Measurements from ENCODE around the gene ZNF124. TPM values are rescaled to one million over a fixed set of nuclear protein-coding genes. Genes with fewer than 3 reads are reported as not detected.
"Not testable (repeated sequence)": the region's sequence is repeated elsewhere in the genome, so short reads cannot be mapped to it uniquely, and the experiment has no call there.

Gene ZNF124
- 3.9 and 4.9 TPM in 2 replicates for polyA plus RNA-seq (2011; rRNA removed)
- polyA minus RNA-seq (2011; rRNA and poly(A)+ RNA removed), result 21.1 and 41.1 TPM in 2 replicates

DNA sequence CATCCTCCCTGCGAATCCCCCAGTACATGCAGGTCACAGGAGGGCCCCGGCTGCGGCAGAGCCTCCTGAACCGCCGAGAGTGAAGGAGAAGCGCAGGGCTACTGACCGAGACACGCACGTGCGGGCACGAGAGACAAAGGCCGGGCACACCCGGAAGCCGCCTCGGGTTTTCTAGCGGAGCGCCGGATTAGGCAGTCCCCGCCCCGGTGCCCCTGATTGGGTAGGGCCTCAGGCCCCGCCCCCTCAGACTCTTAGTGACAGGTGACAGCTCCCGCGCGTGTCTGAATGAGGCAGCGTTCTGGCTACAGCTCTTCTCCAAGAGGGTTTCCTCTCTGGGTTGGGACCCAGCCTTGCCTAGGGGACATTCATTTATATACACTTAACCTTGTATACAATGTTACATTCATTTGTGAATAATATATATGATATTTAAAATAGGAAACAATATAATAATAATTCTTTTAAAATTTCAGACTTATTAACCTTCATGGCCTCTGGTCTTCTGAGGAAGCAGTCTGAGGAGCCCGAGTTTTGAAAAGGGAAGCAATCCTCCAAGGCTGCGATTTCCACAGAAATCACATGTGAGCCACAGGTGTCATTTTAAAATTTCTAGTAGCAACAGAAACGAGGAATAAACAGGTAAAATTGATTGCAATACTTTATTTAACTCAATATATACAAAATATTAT, at the start of gene ZNF124:
Gene ZNF124 (minus strand): TSS at position 146 of the 689 bp plus-strand sequence. CDS start 143 bp downstream, at position 3.
- POLR2A ChIA-PET, CTCF ChIA-PET: not testable (repeated sequence)

DNA sequence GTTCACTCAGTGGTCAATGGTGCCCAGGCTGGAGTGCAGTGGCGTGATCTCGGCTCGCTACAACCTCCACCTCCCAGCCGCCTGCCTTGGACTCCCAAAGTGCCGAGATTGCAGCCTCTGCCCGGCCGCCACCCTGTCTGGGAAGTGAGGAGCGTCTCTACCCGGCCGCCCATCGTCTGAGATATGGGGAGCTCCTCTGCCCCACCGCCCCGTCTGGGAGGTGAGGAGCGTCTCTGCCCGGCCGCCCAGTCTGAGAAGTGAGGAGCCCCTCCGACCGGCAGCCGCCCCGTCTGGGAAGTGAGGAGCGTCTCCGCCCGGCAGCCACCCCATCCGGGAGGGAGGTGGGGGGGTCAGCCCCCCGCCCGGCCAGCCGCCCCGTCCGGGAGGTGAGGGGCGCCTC, 48.5 kb upstream of the ZNF124 start:
- H3K9me3 ChIP-seq (ENCODE audit: control insufficient read depth, insufficient read depth, low read length); H3K27ac ChIP-seq (ENCODE audit: low read depth, low read length); DNase-seq (ENCODE audit: low read depth, low spot score); H3K27me3 ChIP-seq (ENCODE audit: control insufficient read depth, insufficient read depth, low read length); POLR2A ChIA-PET; H3K4me3 ChIP-seq (ENCODE audit: low read depth, low read length); CTCF ChIA-PET: not testable (repeated sequence)

More for the DNA sequence above, at the start of gene ZNF124:
- not testable (repeated sequence) for H3K4me3 ChIP-seq (ENCODE audit: low read depth, low read length); H3K27ac ChIP-seq (ENCODE audit: low read depth, low read length); H3K9me3 ChIP-seq (ENCODE audit: control insufficient read depth, insufficient read depth, low read length); DNase-seq (ENCODE audit: low read depth, low spot score); H3K27me3 ChIP-seq (ENCODE audit: control insufficient read depth, insufficient read depth, low read length)

DNA sequence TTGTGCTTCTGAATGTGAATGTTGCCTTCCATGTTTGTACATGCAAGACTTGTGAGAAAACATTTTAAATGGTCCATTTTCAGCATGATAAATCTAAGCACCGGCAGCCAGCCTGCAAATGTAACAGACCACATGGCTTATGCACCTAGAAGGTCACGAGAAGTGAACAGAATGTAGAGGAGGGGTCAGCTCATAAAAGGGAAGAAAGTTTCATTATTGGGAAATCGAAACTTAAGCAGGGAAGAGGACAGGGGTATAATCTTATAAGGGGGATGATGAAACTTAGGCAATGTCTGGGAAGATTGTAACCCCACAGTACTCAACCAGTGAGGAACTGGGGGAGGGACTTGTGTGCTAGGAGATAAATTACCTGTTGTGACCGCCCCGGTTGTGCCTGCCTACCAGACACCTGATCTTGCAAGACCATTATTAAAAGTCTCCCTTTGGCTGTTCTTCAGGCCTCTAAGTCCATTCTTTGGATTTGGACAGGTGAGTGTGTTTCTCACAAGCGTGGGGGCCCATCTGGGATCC, 46.4 kb upstream of the ZNF124 start:
- H3K27me3 ChIP-seq (ENCODE audit: control insufficient read depth, insufficient read depth, low read length), result peaks cover 4% of the 10 kb centered on the region
- ChIA-PET POLR2A (no interaction called here), CTCF (no interaction called here)
- no peaks in the 10 kb centered on the region for H3K9me3 ChIP-seq (ENCODE audit: control insufficient read depth, insufficient read depth, low read length)
- TF ChIP-seq, protein P1, sequence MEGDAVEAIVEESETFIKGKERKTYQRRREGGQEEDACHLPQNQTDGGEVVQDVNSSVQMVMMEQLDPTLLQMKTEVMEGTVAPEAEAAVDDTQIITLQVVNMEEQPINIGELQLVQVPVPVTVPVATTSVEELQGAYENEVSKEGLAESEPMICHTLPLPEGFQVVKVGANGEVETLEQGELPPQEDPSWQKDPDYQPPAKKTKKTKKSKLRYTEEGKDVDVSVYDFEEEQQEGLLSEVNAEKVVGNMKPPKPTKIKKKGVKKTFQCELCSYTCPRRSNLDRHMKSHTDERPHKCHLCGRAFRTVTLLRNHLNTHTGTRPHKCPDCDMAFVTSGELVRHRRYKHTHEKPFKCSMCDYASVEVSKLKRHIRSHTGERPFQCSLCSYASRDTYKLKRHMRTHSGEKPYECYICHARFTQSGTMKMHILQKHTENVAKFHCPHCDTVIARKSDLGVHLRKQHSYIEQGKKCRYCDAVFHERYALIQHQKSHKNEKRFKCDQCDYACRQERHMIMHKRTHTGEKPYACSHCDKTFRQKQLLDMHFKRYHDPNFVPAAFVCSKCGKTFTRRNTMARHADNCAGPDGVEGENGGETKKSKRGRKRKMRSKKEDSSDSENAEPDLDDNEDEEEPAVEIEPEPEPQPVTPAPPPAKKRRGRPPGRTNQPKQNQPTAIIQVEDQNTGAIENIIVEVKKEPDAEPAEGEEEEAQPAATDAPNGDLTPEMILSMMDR (IDR thresholded peaks at IDR 0.05; ENCODE audit: low read depth, low read length), result no peak
- no peak for DNase-seq (ENCODE audit: low read depth, low spot score)
- H3K4me3 ChIP-seq (ENCODE audit: low read depth, low read length), result no peak overlapping the region
- no peak overlapping the region for H3K27ac ChIP-seq (ENCODE audit: low read depth, low read length)

DNA sequence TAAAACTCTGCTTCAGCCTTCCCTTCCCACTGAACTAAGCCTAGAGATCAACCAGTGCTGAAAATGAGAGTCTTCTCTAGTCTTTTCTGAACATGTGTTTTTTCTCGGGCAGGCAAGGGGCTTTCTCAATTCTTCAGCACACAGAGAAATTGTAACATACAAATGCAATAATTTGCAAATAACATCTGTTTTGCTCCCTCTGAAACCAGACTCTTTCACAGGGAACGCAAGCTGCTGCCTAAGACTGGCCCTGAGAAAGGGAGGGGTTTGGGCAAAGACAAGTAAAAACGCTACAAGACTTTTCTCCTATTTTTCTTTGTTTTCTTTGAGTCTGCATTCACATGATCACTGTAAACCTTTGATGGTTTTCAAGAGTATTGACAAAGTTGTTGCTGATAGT, 44.4 kb upstream of the ZNF124 start:
- ChIA-PET CTCF (no interaction called here), POLR2A (no interaction called here)
- DNase-seq (ENCODE audit: low read depth, low spot score), result no peak
- Histone ChIP-seq H3K27ac (ENCODE audit: low read depth, low read length) (no peak overlapping the region), H3K4me3 (ENCODE audit: low read depth, low read length) (no peak overlapping the region), H3K9me3 (ENCODE audit: control insufficient read depth, insufficient read depth, low read length) (no peaks in the 10 kb centered on the region), H3K27me3 (ENCODE audit: control insufficient read depth, insufficient read depth, low read length) (peaks cover 4% of the 10 kb centered on the region)
- TF ChIP-seq, protein P1 (IDR thresholded peaks at IDR 0.05; ENCODE audit: low read depth, low read length), result no peak

DNA sequence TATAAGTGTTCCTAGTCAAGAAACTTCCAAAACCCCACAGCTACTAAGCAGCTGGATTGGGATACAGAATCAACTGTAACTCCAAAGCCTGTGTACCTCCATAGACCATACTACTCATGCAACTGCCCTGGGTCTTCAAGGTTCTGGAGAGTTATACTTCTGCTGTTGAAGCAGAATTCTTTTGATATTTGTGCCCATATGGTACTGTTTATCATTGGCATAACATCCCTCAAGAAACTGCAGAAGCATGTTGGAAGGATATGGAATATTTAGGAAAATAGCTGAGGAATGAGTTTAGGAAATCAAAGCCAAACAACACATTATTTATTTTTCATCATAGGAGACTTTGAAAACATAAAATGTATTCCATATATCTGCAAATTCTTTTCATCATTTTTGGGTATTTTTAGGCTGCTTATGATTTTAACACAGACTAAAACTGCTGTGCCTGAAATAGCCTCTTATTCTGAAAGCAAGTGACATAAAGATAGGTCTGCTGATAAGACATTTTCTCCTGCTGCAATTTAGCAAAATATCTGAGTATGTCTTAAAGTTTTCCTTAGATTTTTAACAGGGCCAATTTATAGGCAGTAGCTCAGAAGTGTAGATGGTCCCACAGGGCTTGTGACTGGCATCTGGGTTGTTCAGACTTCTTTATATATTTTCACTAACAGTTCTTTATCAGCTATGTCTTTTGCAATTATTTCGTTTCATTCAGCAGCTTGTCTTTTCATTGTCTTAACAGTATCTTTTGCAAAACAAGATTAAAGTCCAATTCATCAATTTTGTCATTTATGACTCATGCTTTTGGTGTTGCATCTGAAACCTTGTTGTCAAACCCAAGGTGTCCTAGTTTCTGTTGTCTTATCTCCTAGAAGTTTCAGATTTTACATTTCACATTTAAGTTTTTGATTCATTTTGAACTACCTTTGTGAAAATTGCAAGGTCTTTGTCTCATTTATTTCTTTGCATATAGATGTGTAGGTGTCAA, 41.1 kb upstream of the ZNF124 start:
- ChIA-PET POLR2A (no interaction called here), CTCF (no interaction called here)
- H3K27ac ChIP-seq (ENCODE audit: low read depth, low read length), result no peak overlapping the region
- no peak overlapping the region for H3K4me3 ChIP-seq (ENCODE audit: low read depth, low read length)
- DNase-seq (ENCODE audit: low read depth, low spot score), result no peak
- TF ChIP-seq, protein P1 (IDR thresholded peaks at IDR 0.05; ENCODE audit: low read depth, low read length), result no peak
- no peaks in the 10 kb centered on the region; the same call in 1 of the 2 replicates for H3K9me3 ChIP-seq (ENCODE audit: control insufficient read depth, insufficient read depth, low read length)
- peaks cover 4% of the 10 kb centered on the region for H3K27me3 ChIP-seq (ENCODE audit: control insufficient read depth, insufficient read depth, low read length)
